Loucy (cell line): ENCODE results near the gene KRTAP10-5.

Experiments used
- H2AFZ ChIP-seq: fragments of 200-600 bp; sonication (generic); 2 replicates; pipeline ENCODE4 v1.6.0; 2016; ENCODE audit warnings: antibody characterized with exemption, mild to moderate bottlenecking, low read length, moderate library complexity
- H3F3A ChIP-seq: fragments of 200-600 bp; 2 replicates; pipeline ENCODE4 v1.6.0; 2016; ENCODE audit warnings: antibody characterized with exemption, low read depth, mild to moderate bottlenecking
- H3K27me3 ChIP-seq: fragments of 200-600 bp; sonication (generic); 2 replicates; pipeline ENCODE4 v1.6.1; 2014; ENCODE audit warnings: low read length, mild to moderate bottlenecking; ENCODE audit not compliant: insufficient read depth, poor library complexity, severe bottlenecking
- H3K36me3 ChIP-seq: fragments of 200-600 bp; sonication (generic); 2 replicates; pipeline ENCODE4 v1.6.1; 2016; ENCODE audit warnings: low read length; ENCODE audit not compliant: insufficient read depth
- H3K4me1 ChIP-seq: fragments of 200-600 bp; sonication (generic); 2 replicates; pipeline ENCODE4 v1.5.1; 2014; ENCODE audit warnings: low read length, mild to moderate bottlenecking; ENCODE audit not compliant: insufficient read depth, poor library complexity, severe bottlenecking
- H3K4me2 ChIP-seq: fragments of 200-600 bp; sonication (generic); 2 replicates; pipeline ENCODE4 v1.6.0; 2014; ENCODE audit warnings: antibody characterized with exemption, low read length, low read depth, mild to moderate bottlenecking; ENCODE audit not compliant: poor library complexity, severe bottlenecking
- H3K4me3 ChIP-seq: fragments of 200-600 bp; sonication (generic); 2 replicates; pipeline ENCODE4 v1.5.1; 2014; ENCODE audit warnings: low read length, mild to moderate bottlenecking, mixed read lengths; ENCODE audit not compliant: poor library complexity, severe bottlenecking
- H3K79me2 ChIP-seq: fragments of 200-600 bp; sonication (generic); 2 replicates; pipeline ENCODE4 v1.6.1; 2014; ENCODE audit warnings: low read length; ENCODE audit not compliant: insufficient read depth
- H3K9ac ChIP-seq: fragments of 200-600 bp; sonication (generic); 2 replicates; pipeline ENCODE4 v1.6.0; 2014; ENCODE audit warnings: mild to moderate bottlenecking, low read depth, low read length, moderate library complexity; ENCODE audit not compliant: poor library complexity, severe bottlenecking
- H3K9me2 ChIP-seq: fragments of 200-600 bp; sonication (generic); replicated peaks from 2 replicates; pipeline ENCODE4 v1.6.1; 2016; ENCODE audit warnings: low read depth, low read length, mixed read lengths
- H3K9me3 ChIP-seq: fragments of 200-600 bp; sonication (generic); 2 replicates; pipeline ENCODE4 v1.6.1; 2014; ENCODE audit warnings: mild to moderate bottlenecking, antibody characterized with exemption, low read length, low read depth; ENCODE audit not compliant: insufficient read depth
- H4K20me1 ChIP-seq: fragments of 200-600 bp; sonication (generic); 2 replicates; pipeline ENCODE4 v1.6.0; 2014; ENCODE audit warnings: antibody characterized with exemption, low read length, mild to moderate bottlenecking; ENCODE audit not compliant: insufficient read depth, poor library complexity, severe bottlenecking
- CTCF ChIP-seq: fragments of 200-600 bp; sonication (generic); conservative IDR thresholded peaks from 2 replicates; pipeline ENCODE4 v1.5.1; 2014; ENCODE audit warnings: mild to moderate bottlenecking, antibody characterized with exemption, low read length
- EZH2phosphoT487 ChIP-seq: fragments of 200-600 bp; IDR thresholded peaks from 2 replicates; pipeline ENCODE4 v1.6.1; 2018; ENCODE audit warnings: antibody characterized with exemption, mild to moderate bottlenecking, moderate library complexity, borderline replicate concordance

Gene KRTAP10-5

GRCh38 chr21:44549525-44550211, 30.7 kb downstream of the KRTAP10-5 start:
- Histone ChIP-seq H4K20me1 (no peaks in the 10 kb centered on the region), H3K9me3 (no peaks in the 10 kb centered on the region; the same call in 1 of the 2 replicates), H3K4me1 (no peaks in the 10 kb centered on the region), H3K9ac (no peak overlapping the region), H3K4me3 (no peak overlapping the region), H3K79me2 (no peaks in the 10 kb centered on the region), H3F3A (no peaks in the 10 kb centered on the region), H2AFZ (no peak overlapping the region), H3K36me3 (no peaks in the 10 kb centered on the region), H3K4me2 (no peak overlapping the region), H3K27me3 (no peaks in the 10 kb centered on the region), H3K9me2 (no peaks in the 10 kb centered on the region)
- TF ChIP-seq CTCF = no peak
- TF ChIP-seq EZH2phosphoT487 = no peak

DNA sequence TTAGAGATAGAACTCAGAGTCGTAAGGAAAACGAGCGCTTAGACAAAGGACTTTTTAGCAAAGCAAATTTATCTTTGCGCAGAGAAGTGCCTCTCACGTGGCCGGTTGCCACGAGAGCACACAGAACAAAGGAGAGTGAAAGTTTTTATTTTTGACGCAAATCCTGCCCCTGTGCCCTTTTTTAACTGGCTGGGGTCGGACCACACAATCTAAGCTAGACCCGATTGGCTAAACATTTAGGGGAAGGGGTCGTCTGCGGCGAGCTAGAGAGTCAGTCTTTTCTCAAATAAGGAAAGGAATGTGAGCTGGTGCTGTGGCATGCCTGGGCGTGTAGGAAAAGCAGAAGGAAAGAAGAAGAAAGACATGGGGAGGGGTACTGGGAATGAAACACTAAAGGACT, 31.5 kb downstream of the KRTAP10-5 start:
- Histone ChIP-seq H3K36me3 (no peaks in the 10 kb centered on the region), H3K4me2 (no peak overlapping the region), H3K79me2 (no peaks in the 10 kb centered on the region), H3K9me3 (peaks cover 6% of the 10 kb centered on the region; the same call in 1 of the 2 replicates), H2AFZ (no peak overlapping the region), H3K4me3 (no peak overlapping the region), H3K4me1 (no peaks in the 10 kb centered on the region), H4K20me1 (no peaks in the 10 kb centered on the region), H3K9me2 (no peaks in the 10 kb centered on the region), H3K9ac (no peak overlapping the region), H3K27me3 (no peaks in the 10 kb centered on the region), H3F3A (no peaks in the 10 kb centered on the region)
- TF ChIP-seq EZH2phosphoT487 (no peak), CTCF (no peak)

DNA sequence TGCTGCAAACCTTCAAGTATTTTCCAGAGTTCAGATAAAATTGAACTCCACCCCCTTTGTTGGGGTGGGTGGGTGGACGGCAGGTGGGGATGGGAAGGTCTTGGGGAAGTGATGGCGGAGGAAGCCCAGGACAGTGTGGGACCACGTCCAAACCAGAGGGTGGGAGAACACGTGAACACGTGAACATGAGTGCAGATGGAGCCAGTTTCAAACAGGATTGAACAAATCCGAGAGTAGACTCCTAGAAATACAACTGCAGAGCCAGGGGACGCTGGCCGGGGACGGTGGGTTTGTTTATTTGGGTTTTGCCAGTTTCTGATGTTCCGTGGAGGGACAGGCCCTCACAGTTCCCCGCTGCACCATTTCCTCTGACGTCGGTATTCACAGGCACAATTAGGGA, 32.0 kb downstream of the KRTAP10-5 start:
- H3K27me3 ChIP-seq = no peaks in the 10 kb centered on the region
- H2AFZ ChIP-seq = no peak overlapping the region
- H3K36me3 ChIP-seq = no peaks in the 10 kb centered on the region
- H3K9me2 ChIP-seq = no peaks in the 10 kb centered on the region
- no peak for TF ChIP-seq EZH2phosphoT487
- no peak for TF ChIP-seq CTCF
- no peaks in the 10 kb centered on the region for H4K20me1 ChIP-seq
- H3K4me1 ChIP-seq = no peaks in the 10 kb centered on the region
- H3K79me2 ChIP-seq = no peaks in the 10 kb centered on the region
- H3K9ac ChIP-seq = no peak overlapping the region
- no peak overlapping the region for H3K4me3 ChIP-seq
- H3F3A ChIP-seq = no peaks in the 10 kb centered on the region
- H3K4me2 ChIP-seq = no peak overlapping the region
- peaks cover 6% of the 10 kb centered on the region; the same call in 1 of the 2 replicates for H3K9me3 ChIP-seq
